BLaER1 (cell line): ENCODE measurements around the gene GRIK5.

ENCODE experiments used
- H3K27ac ChIP-seq: shearing (Covaris generic); formaldehyde crosslinking; 2 replicates; pipeline ENCODE4 v1.8.1; 2022
- H3K27me3 ChIP-seq: shearing (Covaris generic); formaldehyde crosslinking; 2 replicates; pipeline ENCODE4 v1.8.1; 2022
- H3K36me3 ChIP-seq: shearing (Covaris generic); formaldehyde crosslinking; 2 replicates; pipeline ENCODE4 v1.8.1; 2022
- H3K4me1 ChIP-seq: shearing (Covaris generic); formaldehyde crosslinking; 2 replicates; pipeline ENCODE4 v1.8.1; 2022
- H3K4me2 ChIP-seq: shearing (Covaris generic); formaldehyde crosslinking; 2 replicates; pipeline ENCODE4 v1.8.1; 2022
- H3K4me3 ChIP-seq: shearing (Covaris generic); formaldehyde crosslinking; 2 replicates; pipeline ENCODE4 v1.8.1; 2022
- H3K9ac ChIP-seq: shearing (Covaris generic); formaldehyde crosslinking; 2 replicates; pipeline ENCODE4 v1.8.1; 2022
- H3K9me3 ChIP-seq: shearing (Covaris generic); formaldehyde crosslinking; 2 replicates; pipeline ENCODE4 v1.8.1; 2022
- H4K20me1 ChIP-seq: shearing (Covaris generic); formaldehyde crosslinking; 2 replicates; pipeline ENCODE4 v1.8.1; 2022
- Cebpa-rat ChIP-seq: shearing (Covaris generic); IDR thresholded peaks from 2 replicates; pipeline ENCODE4 v1.8.1; 2022

Gene GRIK5, protein sequence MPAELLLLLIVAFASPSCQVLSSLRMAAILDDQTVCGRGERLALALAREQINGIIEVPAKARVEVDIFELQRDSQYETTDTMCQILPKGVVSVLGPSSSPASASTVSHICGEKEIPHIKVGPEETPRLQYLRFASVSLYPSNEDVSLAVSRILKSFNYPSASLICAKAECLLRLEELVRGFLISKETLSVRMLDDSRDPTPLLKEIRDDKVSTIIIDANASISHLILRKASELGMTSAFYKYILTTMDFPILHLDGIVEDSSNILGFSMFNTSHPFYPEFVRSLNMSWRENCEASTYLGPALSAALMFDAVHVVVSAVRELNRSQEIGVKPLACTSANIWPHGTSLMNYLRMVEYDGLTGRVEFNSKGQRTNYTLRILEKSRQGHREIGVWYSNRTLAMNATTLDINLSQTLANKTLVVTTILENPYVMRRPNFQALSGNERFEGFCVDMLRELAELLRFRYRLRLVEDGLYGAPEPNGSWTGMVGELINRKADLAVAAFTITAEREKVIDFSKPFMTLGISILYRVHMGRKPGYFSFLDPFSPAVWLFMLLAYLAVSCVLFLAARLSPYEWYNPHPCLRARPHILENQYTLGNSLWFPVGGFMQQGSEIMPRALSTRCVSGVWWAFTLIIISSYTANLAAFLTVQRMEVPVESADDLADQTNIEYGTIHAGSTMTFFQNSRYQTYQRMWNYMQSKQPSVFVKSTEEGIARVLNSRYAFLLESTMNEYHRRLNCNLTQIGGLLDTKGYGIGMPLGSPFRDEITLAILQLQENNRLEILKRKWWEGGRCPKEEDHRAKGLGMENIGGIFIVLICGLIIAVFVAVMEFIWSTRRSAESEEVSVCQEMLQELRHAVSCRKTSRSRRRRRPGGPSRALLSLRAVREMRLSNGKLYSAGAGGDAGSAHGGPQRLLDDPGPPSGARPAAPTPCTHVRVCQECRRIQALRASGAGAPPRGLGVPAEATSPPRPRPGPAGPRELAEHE

DNA sequence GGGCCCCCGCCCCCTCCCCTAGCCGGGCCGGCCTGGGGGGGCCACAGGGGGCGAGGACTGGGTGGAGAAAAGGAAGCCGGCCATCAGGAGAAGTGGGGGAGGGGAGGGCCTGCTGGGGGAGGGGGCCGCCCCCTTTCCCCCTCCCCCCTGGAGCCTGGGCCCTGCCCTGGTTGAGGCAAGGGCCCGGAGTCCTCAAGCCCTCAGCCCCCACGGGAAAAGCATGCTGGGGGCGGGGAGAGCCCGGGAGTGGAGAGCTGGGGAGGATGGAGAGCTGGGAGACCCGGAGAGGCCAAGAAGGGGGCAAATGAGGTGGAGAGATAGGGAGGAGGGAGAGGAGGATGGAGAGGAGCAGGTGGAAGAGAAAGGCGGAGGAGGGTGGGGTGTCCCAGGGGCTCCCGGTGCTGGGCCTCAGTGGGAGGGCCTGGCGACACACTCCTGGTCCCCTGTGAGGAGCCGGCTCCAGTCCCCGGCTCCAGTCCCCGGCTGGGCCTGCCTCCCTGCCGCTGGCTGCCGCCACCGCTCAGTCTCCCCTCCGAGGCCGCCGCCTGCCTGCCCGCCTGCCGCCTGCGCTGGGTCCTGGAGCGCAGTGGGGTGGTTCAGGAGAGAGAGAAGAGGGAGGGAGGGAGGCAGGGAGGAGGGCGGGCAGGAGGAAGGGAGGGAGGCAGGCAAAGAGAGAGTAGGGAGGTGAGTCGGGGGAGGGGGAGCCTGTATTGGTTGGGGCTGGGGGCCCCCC, at the start of gene GRIK5:
GRIK5 (minus strand) TSS at position 588 of the 733 bp plus-strand sequence. CDS start 4,436 bp downstream, outside the sequence.
- H3K36me3 ChIP-seq, result peaks cover 11% of the 10 kb centered on the region
- no peaks in the 10 kb centered on the region for H3K9me3 ChIP-seq
- TF ChIP-seq Cebpa-rat, result no peak
- peak within 1 kb of the TSS; percentile 97 for H3K4me2 ChIP-seq
- H3K27me3 ChIP-seq, result no peaks in the 10 kb centered on the region
- peak within 1 kb of the TSS; percentile 73 for H3K4me3 ChIP-seq
- H3K9ac ChIP-seq, result peak within 1 kb of the TSS; percentile 84
- peak within 1 kb of the TSS; percentile 89 for H3K27ac ChIP-seq
- H3K4me1 ChIP-seq, result peaks cover 71% of the 10 kb centered on the region
- H4K20me1 ChIP-seq, result peaks cover 37% of the 10 kb centered on the region

DNA sequence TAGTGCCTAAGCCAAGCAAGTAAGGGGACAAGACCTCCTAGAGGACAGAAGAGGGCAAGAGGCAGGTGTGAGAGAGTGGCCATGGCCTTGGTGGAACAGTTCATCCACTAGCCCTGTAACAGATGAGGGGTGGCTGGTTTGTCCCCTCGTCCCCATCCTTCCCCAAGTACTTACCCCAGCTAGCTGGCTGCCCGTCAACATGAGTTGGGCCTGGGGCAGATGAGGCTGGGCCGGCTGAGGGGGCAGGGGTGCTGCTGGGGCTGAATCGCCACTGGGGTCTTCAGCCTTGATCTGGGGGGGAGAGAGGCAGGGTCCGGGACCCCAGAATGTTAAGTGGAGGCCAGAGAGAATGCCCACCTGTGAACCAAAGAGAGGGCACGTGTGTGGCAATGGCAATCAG, 47.1 kb upstream of the GRIK5 start:
- H4K20me1 ChIP-seq, result no peaks in the 10 kb centered on the region
- peaks cover 99% of the 10 kb centered on the region for H3K4me1 ChIP-seq
- H3K27me3 ChIP-seq, result no peaks in the 10 kb centered on the region
- H3K27ac ChIP-seq, result peak overlapping the region; percentile 49
- no peaks in the 10 kb centered on the region for H3K9me3 ChIP-seq
- peaks cover 18% of the 10 kb centered on the region for H3K36me3 ChIP-seq
- no peak overlapping the region for H3K4me3 ChIP-seq
- H3K4me2 ChIP-seq, result no peak overlapping the region
- no peak for TF ChIP-seq Cebpa-rat
- no peak overlapping the region for H3K9ac ChIP-seq

DNA sequence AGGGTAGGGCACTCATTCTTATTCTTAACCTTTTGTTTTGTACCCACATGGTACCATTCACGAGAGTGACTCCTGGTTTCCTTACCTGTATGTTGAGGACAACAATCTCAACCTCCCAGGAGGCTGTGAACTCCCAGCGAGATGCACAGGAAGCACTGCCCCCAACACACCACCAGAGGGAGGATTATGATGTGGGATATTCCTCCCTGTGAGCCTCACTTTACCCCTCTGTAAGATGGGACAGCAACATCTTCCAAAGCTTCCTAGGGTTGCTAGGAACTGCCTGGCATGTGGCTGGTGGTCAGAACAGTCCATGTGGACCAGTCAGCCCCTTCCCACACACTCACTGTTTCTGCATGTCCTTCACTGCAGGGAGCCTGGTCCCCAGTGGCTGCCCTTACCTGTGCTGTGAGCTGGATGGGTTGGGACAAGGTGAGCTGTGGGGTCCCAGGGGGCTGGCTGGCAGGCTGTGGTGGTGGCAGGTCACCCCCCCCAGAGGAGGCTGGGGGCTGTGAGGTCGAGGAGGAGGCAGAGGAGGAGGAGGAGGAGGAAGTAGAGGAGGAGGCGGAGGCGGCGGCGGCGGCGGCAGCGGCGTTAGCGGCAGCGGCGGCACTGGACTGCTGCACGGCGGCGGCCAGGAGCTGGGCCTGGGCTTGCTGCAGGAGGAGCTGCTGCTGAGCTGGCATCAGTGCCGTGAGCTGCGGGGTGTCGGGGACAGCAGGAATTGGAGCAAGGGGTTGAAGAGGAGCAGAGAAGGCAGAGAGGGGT, 46.5 kb upstream of the GRIK5 start:
- Histone ChIP-seq H3K4me2 (peak overlapping the region; percentile 90; the same call in 1 of the 2 replicates), H3K9ac (no peak overlapping the region), H3K36me3 (peaks cover 18% of the 10 kb centered on the region), H4K20me1 (no peaks in the 10 kb centered on the region), H3K4me3 (no peak overlapping the region), H3K4me1 (peaks cover 99% of the 10 kb centered on the region), H3K27me3 (no peaks in the 10 kb centered on the region), H3K27ac (peak overlapping the region; percentile 49; the same call in 1 of the 2 replicates), H3K9me3 (no peaks in the 10 kb centered on the region)
- TF ChIP-seq Cebpa-rat, result no peak

DNA sequence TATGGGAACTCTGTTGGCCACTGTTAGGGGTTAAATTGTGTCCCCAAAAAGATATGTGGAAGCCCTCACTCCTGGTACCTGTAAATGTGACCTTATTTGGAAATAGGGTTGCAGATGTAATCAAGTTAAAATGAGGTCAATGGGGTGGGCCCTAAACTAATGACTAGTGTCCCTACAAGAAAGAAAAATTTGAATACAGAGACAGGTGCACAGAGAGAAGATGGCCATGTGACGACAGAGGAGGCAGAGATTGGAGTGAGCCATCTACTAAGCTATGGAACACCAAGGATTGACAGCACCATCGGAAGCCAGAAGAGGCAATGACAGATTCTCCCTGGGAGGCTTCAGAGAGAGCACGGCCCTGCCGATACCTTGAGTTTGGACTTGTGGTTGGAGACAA, 45.7 kb upstream of the GRIK5 start:
- H4K20me1 ChIP-seq, result no peaks in the 10 kb centered on the region
- peak overlapping the region; percentile 81 for H3K27ac ChIP-seq
- peaks cover 96% of the 10 kb centered on the region for H3K4me1 ChIP-seq
- peaks cover 18% of the 10 kb centered on the region for H3K36me3 ChIP-seq
- no peaks in the 10 kb centered on the region for H3K9me3 ChIP-seq
- peak overlapping the region; percentile 90 for H3K4me2 ChIP-seq
- no peaks in the 10 kb centered on the region for H3K27me3 ChIP-seq
- no peak for TF ChIP-seq Cebpa-rat
- no peak overlapping the region for H3K4me3 ChIP-seq
- peak overlapping the region; percentile 71; the same call in 1 of the 2 replicates for H3K9ac ChIP-seq

DNA sequence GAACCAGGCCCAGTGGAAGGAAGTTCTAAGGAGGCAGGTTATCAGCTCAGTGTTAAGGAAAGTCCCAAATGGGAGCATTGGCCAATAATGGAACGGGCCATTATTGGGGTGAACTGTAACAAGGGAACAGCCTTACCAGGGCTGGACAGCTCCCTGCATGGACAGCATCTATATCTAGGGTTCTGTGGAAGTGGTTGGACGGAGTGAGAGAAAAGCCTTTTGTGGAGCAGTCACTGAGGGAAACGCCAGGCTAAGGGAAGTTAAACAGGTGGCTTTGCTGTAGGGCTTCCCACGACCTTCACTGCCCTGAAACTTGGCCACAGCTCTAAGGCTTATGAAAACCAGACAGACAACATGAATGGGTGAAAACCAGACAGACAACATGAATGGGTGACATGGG, 45.2 kb upstream of the GRIK5 start:
- no peak for TF ChIP-seq Cebpa-rat
- Histone ChIP-seq H3K9me3 (no peaks in the 10 kb centered on the region), H3K27ac (peak overlapping the region; percentile 81), H4K20me1 (no peaks in the 10 kb centered on the region), H3K36me3 (peaks cover 18% of the 10 kb centered on the region), H3K4me2 (peak overlapping the region; percentile 90), H3K4me1 (peaks cover 91% of the 10 kb centered on the region), H3K9ac (peak overlapping the region; percentile 71; the same call in 1 of the 2 replicates), H3K27me3 (no peaks in the 10 kb centered on the region), H3K4me3 (no peak overlapping the region)

DNA sequence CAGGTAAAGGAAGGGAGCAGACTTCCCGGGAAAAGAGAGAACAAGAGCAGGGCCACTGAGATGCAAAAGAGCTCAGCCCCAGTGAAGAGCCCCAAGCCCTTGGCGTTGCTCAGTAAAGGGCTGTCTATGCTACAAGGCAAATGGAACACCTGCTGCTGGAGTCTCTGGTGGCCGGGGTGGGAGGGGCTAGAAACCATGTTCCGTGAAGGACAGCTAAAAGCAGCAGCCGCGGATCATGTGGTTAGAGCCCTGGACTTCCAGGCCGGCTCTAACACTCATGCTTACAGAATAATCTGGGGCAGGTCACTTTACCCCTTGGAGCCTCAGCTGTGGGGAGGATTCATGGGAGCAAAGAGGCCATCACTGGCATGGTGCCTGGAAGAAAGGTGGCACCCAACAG, 44.4 kb upstream of the GRIK5 start:
- Histone ChIP-seq H3K4me1 (peaks cover 88% of the 10 kb centered on the region), H3K27ac (peak overlapping the region; percentile 81)

DNA sequence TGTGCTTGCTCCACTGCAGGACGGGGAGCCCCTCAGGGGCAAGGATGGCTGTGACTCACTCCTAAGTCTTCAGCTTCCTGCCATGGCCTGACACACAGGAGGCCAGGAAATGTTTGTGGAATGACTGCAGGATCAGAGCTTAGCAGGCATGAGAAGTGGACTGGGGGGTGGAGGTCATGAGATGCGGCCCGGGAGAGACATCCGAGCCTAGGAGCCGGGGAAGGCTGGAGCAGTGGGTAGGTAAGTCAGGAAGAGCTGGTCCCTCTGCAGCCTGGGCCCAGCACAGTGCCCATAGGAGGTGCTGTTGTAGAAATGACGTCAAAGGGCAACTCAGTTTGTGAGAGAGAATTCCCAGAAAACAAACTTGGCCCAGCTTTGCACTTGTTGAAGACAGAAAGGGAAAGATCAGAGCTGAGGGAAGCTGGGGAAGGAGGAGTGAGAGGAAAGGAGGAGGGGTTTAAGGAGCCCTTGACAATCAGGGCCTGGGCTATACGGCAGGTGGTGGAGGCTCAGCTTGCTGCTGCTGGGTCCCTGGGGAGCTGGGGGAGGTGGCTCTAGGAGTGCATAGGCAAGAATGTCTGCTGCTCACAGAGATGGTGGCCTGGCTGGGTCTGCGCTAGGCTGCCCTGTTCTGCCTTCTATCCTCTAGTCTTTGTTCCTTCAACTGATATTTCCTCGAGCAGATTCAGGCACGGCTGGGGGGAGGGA, 43.8 kb upstream of the GRIK5 start:
- no peaks in the 10 kb centered on the region for H4K20me1 ChIP-seq
- TF ChIP-seq Cebpa-rat, result no peak
- peak overlapping the region; percentile 90 for H3K4me2 ChIP-seq
- peak overlapping the region; percentile 55 for H3K4me3 ChIP-seq
- H3K36me3 ChIP-seq, result peaks cover 18% of the 10 kb centered on the region
- H3K9ac ChIP-seq, result peak overlapping the region; percentile 71
- H3K9me3 ChIP-seq, result no peaks in the 10 kb centered on the region
- H3K27ac ChIP-seq, result peak overlapping the region; percentile 81
- no peaks in the 10 kb centered on the region for H3K27me3 ChIP-seq
- H3K4me1 ChIP-seq, result peaks cover 88% of the 10 kb centered on the region

More for the DNA sequence above, 44.4 kb upstream of the GRIK5 start:
- Histone ChIP-seq H3K4me2 (peak overlapping the region; percentile 90), H3K27me3 (no peaks in the 10 kb centered on the region), H3K9ac (peak overlapping the region; percentile 71), H3K4me3 (peak overlapping the region; percentile 55), H3K9me3 (no peaks in the 10 kb centered on the region), H4K20me1 (no peaks in the 10 kb centered on the region), H3K36me3 (peaks cover 18% of the 10 kb centered on the region)
- no peak for TF ChIP-seq Cebpa-rat

DNA sequence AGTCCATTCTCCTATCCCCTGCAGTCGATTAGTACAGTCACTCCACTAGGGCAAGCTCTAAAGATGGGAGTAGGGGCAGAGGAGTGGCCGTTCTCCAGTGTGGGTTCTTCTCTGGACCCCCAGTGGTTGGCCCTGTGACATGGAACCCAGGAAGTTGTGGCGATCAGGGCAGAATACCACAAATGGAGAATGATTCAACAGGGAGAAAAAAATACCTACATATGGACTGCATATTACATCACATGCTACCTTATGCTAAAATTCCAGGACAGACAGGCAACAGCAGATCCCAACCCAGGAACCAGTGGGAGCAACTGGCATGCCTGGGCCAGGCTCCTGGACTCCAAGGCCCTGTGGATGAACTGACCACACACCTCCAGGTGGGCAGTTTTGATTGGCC, 41.8 kb upstream of the GRIK5 start:
- no peak for TF ChIP-seq Cebpa-rat
- Histone ChIP-seq H3K4me2 (peak overlapping the region; percentile 90), H3K36me3 (peaks cover 11% of the 10 kb centered on the region), H3K9me3 (no peaks in the 10 kb centered on the region), H3K27me3 (no peaks in the 10 kb centered on the region), H3K9ac (no peak overlapping the region), H3K4me3 (no peak overlapping the region), H3K4me1 (peaks cover 71% of the 10 kb centered on the region), H3K27ac (0 out of 2 replicates have a peak overlapping the region, but pooled peaks have one; percentile 5), H4K20me1 (no peaks in the 10 kb centered on the region)
